ENCODE measurements around the gene ASPHD1. TPM values are rescaled to one million over a fixed set of nuclear protein-coding genes. Genes with fewer than 3 reads are reported as not detected.
A peak's percentile ranks its signal among the peaks of the same experiment; 100 is the strongest.

The ASPHD1 gene
- total RNA-seq, 4 donors from 2014 or later, result 0.33 TPM; not detected in 3

GRCh38 chr16:29896841-29897240, 3.4 kb upstream of the ASPHD1 start:
- 52% methylated on average over 4 of the region's 15 CpGs for WGBS
- intact Hi-C loops (cut with DNase I), result no loop called here
- DNase-seq (ENCODE audit: extremely low spot score), result no peak
- no peak for TF ChIP-seq EP300 (IDR thresholded peaks at IDR 0.05)
- no peak for TF ChIP-seq POLR2A (IDR thresholded peaks at IDR 0.05; ENCODE audit: low read depth)
- TF ChIP-seq CTCF (IDR thresholded peaks at IDR 0.05), result no peak
- no peak for TF ChIP-seq POLR2AphosphoS5 (IDR thresholded peaks at IDR 0.05)
- Histone ChIP-seq H3K36me3 (no peaks in the 10 kb centered on the region), H3K27ac (replicated peaks in 1 of 4) (no peak overlapping the region), H3K4me1 (peaks cover 6 to 27% (median 18%) of the 10 kb centered on the region in 4 donors), H3K27me3 (peaks cover 0 to 58% (median 22%) of the 10 kb centered on the region in 4 donors), H3K4me3 (no peak overlapping the region), H3K9me3 (no peaks in the 10 kb centered on the region)

GRCh38 chr16:29897333-29897732, 3.0 kb upstream of the ASPHD1 start:
- TF ChIP-seq POLR2AphosphoS5 (IDR thresholded peaks at IDR 0.05) (no peak), POLR2A (IDR thresholded peaks at IDR 0.05; ENCODE audit: low read depth) (no peak), CTCF (IDR thresholded peaks at IDR 0.05) (no peak), EP300 (IDR thresholded peaks at IDR 0.05) (no peak)
- Histone ChIP-seq H3K27ac (replicated peaks in 1 of 4) (no peak overlapping the region), H3K4me1 (peaks cover 6 to 27% (median 18%) of the 10 kb centered on the region in 4 donors), H3K9me3 (no peaks in the 10 kb centered on the region), H3K36me3 (no peaks in the 10 kb centered on the region), H3K27me3 (peaks cover 0 to 58% (median 22%) of the 10 kb centered on the region in 4 donors), H3K4me3 (no peak overlapping the region)
- DNase-seq (ENCODE audit: extremely low spot score), result no peak
- intact Hi-C loops (cut with DNase I), result no loop called here
- WGBS, result 45% methylated on average over 4 of the region's 4 CpGs

DNA sequence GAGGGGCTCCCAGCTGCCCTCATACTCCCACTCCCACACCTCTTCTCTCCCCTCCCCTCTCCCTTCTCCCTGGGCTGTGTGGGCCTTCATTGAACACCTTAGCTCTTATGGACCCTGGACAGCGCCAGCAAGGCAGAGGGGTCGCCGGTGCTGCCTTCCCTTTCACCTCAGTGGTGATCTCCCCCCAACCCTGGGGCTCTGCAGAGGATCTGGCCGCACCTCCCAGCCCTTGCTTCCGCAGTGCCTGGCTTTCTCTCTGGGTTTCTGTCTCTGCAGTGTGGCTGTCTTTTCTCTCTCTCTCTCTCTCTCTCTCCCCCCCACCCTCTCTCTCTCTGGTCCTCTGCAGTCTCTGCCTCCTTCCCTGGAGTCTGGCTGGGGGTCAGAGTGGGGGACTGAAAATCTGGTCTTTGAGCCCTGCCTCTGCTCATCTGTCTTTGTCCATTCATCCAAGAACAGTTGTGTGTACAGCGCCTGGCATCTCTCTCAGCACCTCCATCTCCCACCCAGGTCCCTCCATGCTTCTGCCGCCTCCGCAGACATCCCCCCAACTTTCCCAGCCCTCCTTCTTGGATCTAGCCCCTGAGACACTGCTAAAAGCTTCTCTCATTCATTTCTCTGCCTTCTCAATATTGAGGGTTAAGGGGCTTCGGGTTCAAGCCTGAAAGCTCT, 2.0 kb upstream of the ASPHD1 start:
- DNase-seq (ENCODE audit: extremely low spot score), result no peak
- Histone ChIP-seq H3K36me3 (no peaks in the 10 kb centered on the region), H3K9me3 (no peaks in the 10 kb centered on the region), H3K27ac (replicated peaks in 1 of 4) (no peak overlapping the region), H3K4me3 (no peak overlapping the region), H3K27me3 (peaks cover 0 to 58% (median 22%) of the 10 kb centered on the region in 4 donors), H3K4me1 (peaks cover 6 to 27% (median 18%) of the 10 kb centered on the region in 4 donors)
- 6% methylated on average over 9 of the region's 9 CpGs for whole genome bisulfite sequencing
- TF ChIP-seq POLR2AphosphoS5 (IDR thresholded peaks at IDR 0.05) (no peak), EP300 (IDR thresholded peaks at IDR 0.05) (no peak), CTCF (IDR thresholded peaks at IDR 0.05) (no peak), POLR2A (IDR thresholded peaks at IDR 0.05; ENCODE audit: low read depth) (no peak)
- intact Hi-C loops (cut with DNase I), result no loop called here

DNA sequence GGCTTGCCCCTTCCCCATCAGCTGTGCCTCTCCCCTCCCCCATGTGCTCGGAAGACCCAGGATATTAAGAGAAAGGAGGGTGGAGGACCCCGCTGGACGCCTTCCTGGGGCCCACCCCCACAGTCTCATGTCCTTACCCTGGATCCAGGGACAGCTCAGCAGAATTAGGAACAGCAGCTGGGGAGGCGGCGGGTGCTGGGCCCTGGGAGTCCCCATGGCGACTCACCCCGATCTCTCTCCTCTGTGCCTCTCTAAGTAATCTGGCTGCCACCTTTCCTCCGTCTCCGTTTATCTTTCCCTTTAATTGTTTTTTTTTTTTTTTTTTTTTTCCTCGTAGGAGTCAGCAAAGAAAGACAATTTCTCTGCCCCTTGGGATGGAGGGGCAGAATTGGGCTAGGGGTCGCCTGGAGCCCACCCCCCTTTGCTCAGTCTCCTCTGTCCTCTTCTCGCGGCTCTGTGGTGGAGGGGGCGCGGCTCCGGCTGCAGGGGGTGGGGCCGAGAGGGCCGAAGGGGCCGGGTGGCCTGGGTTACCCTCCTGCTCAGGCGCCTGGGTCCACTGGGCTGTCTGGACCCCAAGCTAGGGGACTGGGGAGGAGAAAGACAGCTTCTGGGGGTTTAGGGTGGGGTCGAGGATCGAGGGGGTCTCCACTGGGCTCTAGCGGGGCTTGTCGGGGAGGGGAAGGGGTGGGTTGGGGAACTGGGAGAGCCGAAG, 1.3 kb upstream of the ASPHD1 start:
- no peak for DNase-seq (ENCODE audit: extremely low spot score)
- peaks cover 0 to 58% (median 22%) of the 10 kb centered on the region in 4 donors for H3K27me3 ChIP-seq
- no peaks in the 10 kb centered on the region for H3K36me3 ChIP-seq
- peaks cover 6 to 27% (median 18%) of the 10 kb centered on the region in 4 donors for H3K4me1 ChIP-seq
- WGBS, result under 1% methylated on average over 23 of the region's 25 CpGs
- H3K27ac ChIP-seq (replicated peaks in 1 of 4), result no peak overlapping the region
- peak overlapping the region in 1 of 4 donors; percentile 59 for H3K4me3 ChIP-seq
- intact Hi-C loops (cut with DNase I), result no loop called here
- no peak for TF ChIP-seq POLR2A (IDR thresholded peaks at IDR 0.05; ENCODE audit: low read depth)
- no peak for TF ChIP-seq POLR2AphosphoS5 (IDR thresholded peaks at IDR 0.05)
- TF ChIP-seq EP300 (IDR thresholded peaks at IDR 0.05), result no peak
- no peak for TF ChIP-seq CTCF (IDR thresholded peaks at IDR 0.05)
- no peaks in the 10 kb centered on the region for H3K9me3 ChIP-seq
